ENCODE measurements around the gene PHACTR3. TPM values are rescaled to one million over a fixed set of nuclear protein-coding genes. Genes with fewer than 3 reads are reported as not detected.

PHACTR3 gene
- total and polyA plus RNA-seq, 2 donors (not counting 3 experiments of a cell fraction or from before 2014, with no cell fraction given), result not detected

GRCh38 chr20:59733351-59733750 is 129.0 kb downstream of the PHACTR3 start:
- no peaks in the 10 kb centered on the region for H3K9me3 ChIP-seq (replicated peaks; ENCODE audit: control insufficient read depth, insufficient read depth, low read length)
- H3K27me3 ChIP-seq (ENCODE audit: control insufficient read depth in 2 of 2, insufficient read depth in 2 of 2, low read length in 2 of 2), result no peaks in the 10 kb centered on the region
- H3K36me3 ChIP-seq (ENCODE audit: control insufficient read depth in 2 of 2, extremely low read depth in 1 of 2, insufficient read depth in 2 of 2, low read length in 2 of 2), result no peaks in the 10 kb centered on the region
- DNase-seq (ENCODE audit: low read depth, low spot score), result no peak
- ChIA-PET CTCF (no interaction called here), POLR2A (no interaction called here)
- no peaks in the 10 kb centered on the region for H4K20me1 ChIP-seq (replicated peaks; ENCODE audit: control insufficient read depth, extremely low read depth, insufficient read depth, low read length)
- intact Hi-C loops (cut with micrococcal nuclease), result no loop called here
- no peak overlapping the region for H3K27ac ChIP-seq (ENCODE audit: insufficient read depth, low read depth, low read length)
- no peak overlapping the region for H3K4me3 ChIP-seq (replicated peaks in 1 of 3; ENCODE audit: insufficient read depth in 1 of 3, low read depth in 1 of 3, low read length in 3 of 3)
- dilution Hi-C loops (cut with MboI; ENCODE audit: extremely low pct_ligation_motif_present, low sequenced_read_pairs), result no loop called here
- no peak overlapping the region for H3K4me2 ChIP-seq (ENCODE audit: insufficient read depth, low read length)
- H2AFZ ChIP-seq (ENCODE audit: low read depth, low read length), result no peak overlapping the region
- FAIRE-seq, result no peak
- no TSS peak for BruUV-seq (replicated peaks)
- H3K4me1 ChIP-seq (ENCODE audit: control insufficient read depth, extremely low read depth, insufficient read depth, low read length), result no peaks in the 10 kb centered on the region
- H3K79me2 ChIP-seq (ENCODE audit: control insufficient read depth, insufficient read depth, low read length), result no peaks in the 10 kb centered on the region
- H3K9ac ChIP-seq (replicated peaks; ENCODE audit: extremely low read depth, insufficient read depth, low read length), result no peak overlapping the region
- no peak for TF ChIP-seq EZH2 (IDR thresholded peaks at IDR 0.05; ENCODE audit: borderline replicate concordance, low read depth, low read length, severe bottlenecking)
- TF ChIP-seq POLR2A (IDR thresholded peaks at IDR 0.05; ENCODE audit: low read depth, low read length), result no peak
- no peak for TF ChIP-seq JUN (IDR thresholded peaks at IDR 0.05; ENCODE audit: borderline replicate concordance, insufficient read depth, insufficient read length, low read depth)
- no peak for TF ChIP-seq FOS (IDR thresholded peaks at IDR 0.05; ENCODE audit: borderline replicate concordance, insufficient read depth, low read length)
- TF ChIP-seq MAX (IDR thresholded peaks at IDR 0.05; ENCODE audit: insufficient read depth, insufficient read length), result no peak
- TF ChIP-seq CTCF (IDR thresholded peaks at IDR 0.05; ENCODE audit: extremely low read depth in 1 of 2, insufficient read depth in 1 of 2, low read depth in 1 of 2, low read length in 2 of 2), result no peak
- no peak for TF ChIP-seq MYC (IDR thresholded peaks at IDR 0.05; ENCODE audit: low read depth, low read length)
- no peak for TF ChIP-seq POLR2AphosphoS5 (IDR thresholded peaks at IDR 0.05; ENCODE audit: insufficient read depth, low read depth, low read length)
- no peak for TF ChIP-seq GATA2 (IDR thresholded peaks at IDR 0.05; ENCODE audit: insufficient read depth, insufficient read length, low read depth, low read length)
- H3K9me1 ChIP-seq (replicated peaks; ENCODE audit: control insufficient read depth, extremely low read depth, insufficient read depth, low read length), result no peaks in the 10 kb centered on the region
